ENCODE results near the gene WT1.

GRCh38 chr11:32405592-32405991 lies 29.7 kb downstream of the WT1 start:
- TF ChIP-seq POLR2A (IDR thresholded peaks at IDR 0.05) (no peak), CTCF (IDR thresholded peaks at IDR 0.05 in 4 of 5, conservative IDR thresholded peaks at IDR 0.05 in 1 of 5) (no peak)

Measured in gastrocnemius medialis (tissue), 4 donors.